GM12873 (cell line): ENCODE results near the gene IL25.

Source experiments
- TF ChIP-seq, protein P1 (sequence below): IDR thresholded peaks from 2 replicates; pipeline ENCODE4 v1.5.1; 2012; ENCODE audit warnings: low read depth, mild to moderate bottlenecking, moderate library complexity, low read length, control low read depth; ENCODE audit not compliant: insufficient read depth; ENCODE audit errors: missing control alignments

IL25 gene

GRCh38 chr14:23366426-23366921, 6.1 kb upstream of the IL25 start:
- TF ChIP-seq, protein P1, sequence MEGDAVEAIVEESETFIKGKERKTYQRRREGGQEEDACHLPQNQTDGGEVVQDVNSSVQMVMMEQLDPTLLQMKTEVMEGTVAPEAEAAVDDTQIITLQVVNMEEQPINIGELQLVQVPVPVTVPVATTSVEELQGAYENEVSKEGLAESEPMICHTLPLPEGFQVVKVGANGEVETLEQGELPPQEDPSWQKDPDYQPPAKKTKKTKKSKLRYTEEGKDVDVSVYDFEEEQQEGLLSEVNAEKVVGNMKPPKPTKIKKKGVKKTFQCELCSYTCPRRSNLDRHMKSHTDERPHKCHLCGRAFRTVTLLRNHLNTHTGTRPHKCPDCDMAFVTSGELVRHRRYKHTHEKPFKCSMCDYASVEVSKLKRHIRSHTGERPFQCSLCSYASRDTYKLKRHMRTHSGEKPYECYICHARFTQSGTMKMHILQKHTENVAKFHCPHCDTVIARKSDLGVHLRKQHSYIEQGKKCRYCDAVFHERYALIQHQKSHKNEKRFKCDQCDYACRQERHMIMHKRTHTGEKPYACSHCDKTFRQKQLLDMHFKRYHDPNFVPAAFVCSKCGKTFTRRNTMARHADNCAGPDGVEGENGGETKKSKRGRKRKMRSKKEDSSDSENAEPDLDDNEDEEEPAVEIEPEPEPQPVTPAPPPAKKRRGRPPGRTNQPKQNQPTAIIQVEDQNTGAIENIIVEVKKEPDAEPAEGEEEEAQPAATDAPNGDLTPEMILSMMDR = no peak

DNA sequence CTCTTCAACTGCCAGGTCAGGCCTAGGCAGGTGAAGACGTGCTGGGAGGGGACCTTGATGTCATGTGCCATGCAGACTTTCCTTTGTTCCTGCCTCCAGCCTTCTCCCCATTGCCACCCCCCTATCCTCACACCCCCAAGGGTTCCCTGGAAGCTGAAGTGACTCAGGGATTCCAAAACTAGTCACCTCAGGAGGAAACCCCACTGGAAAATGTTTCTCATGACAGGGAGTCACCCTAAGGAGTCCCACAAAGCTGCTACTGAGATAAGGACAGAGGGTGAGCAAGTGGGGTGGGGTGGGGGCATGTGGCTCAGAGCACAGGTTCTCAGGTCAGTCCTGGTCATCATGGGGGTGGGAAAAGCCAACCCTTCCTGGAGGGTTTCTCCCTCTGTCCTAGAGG, 2.4 kb upstream of the IL25 start:
- TF ChIP-seq, protein P1 = no peak

- TF ChIP-seq, protein P1 = no peak
Observed at GRCh38 chr14:23371865-23372264, 744 bp upstream of the IL25 start.

GRCh38 chr14:23373041-23373440, 432 bp downstream of the IL25 start:
- TF ChIP-seq, protein P1 = no peak

GRCh38 chr14:23375527-23376251, 3.1 kb downstream of the IL25 start:
- TF ChIP-seq, protein P1 = no peak

DNA sequence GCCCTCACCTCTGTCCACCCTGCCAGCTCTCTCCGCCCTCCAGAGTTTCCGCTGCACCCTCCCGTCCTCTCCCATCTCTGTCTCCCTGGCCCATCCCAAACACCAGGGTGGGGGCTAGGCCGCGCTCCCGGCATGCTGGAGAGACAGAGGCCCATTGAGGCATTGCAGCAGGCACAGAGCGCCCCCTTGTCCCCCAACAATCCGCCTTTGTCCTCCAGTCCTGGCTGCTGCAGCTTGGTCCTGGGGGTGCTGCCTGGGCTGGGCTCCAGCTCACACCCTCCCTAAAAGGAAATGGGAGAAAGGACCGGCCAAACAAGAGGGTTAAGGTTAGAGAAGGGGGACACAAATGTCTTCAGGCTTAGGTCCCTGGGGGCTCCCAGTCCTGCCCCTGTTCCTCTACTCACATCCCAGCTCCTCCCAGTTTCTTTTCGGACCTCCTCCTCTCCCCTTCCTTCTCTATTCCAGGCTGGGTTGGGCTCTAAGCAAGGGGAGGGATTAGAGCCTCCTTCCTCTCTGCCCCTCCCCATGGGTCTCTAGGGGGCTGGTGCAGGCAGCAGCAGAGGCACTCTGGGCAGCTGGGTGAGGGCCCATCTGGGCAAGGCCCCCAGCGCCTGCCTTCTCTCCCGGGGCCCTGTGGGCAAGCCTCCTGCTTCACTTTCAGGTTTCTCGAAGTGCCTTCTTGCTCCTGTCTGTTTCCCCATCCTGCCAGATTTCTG, 4.0 kb downstream of the IL25 start, which contains the start of gene CMTM5:
Gene CMTM5 (plus strand): TSS at position 565 of the 716 bp plus-strand sequence. CDS start 206 bp downstream, outside the sequence.
- TF ChIP-seq, protein P1 = no peak

DNA sequence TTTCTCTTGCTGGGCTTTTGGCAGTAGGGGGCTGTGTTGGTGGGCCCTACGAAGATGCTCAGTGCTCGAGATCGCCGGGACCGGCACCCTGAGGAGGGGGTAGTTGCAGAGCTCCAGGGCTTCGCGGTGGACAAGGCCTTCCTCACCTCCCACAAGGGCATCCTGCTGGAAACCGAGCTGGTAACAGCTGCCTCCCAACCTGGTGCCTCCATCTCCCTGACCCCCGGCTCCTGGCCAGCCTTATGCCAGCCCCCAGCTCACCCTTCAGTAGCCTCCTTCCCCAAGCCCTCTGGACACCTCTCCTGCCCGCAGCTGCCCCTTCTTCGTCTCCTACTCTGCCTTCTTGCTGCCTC, 4.6 kb downstream of the IL25 start:
- TF ChIP-seq, protein P1 = no peak
